BJ (cell line): Measurements from ENCODE around the gene LDB2. TPM values are rescaled to one million over a fixed set of nuclear protein-coding genes. Genes with fewer than 3 reads are reported as not detected.

Source experiments
- CTCF ChIA-PET: fragments of 350-600 bp; formaldehyde crosslinking; extraction: SDS; loops from one replicate; lab custom pipeline; 2021; ENCODE audit warnings: antibody characterized with exemption, inconsistent platforms; lab: Yijun Ruan, JAX
- POLR2A ChIA-PET: fragments of 300-600 bp; sonication (Branson Sonifier 250); formaldehyde crosslinking; extraction: SDS; loops from one replicate; lab custom pipeline; 2021; ENCODE audit warnings: antibody characterized with exemption; lab: Charles Lee
- DNase-seq: peaks from one replicate; pipeline ENCODE4 v3.0.0-alpha.2; 2011; ENCODE audit warnings: low read depth
- H3K27me3 ChIP-seq: 2 replicates; pipeline ENCODE4 v1.6.0; 2011; ENCODE audit warnings: low read length; ENCODE audit not compliant: control insufficient read depth, insufficient read depth
- H3K36me3 ChIP-seq: 2 replicates; pipeline ENCODE4 v1.5.1; 2011; ENCODE audit warnings: low read length; ENCODE audit not compliant: control insufficient read depth, insufficient read depth
- H3K4me3 ChIP-seq: 2 replicates; pipeline ENCODE4 v1.5.1; 2011; ENCODE audit warnings: low read depth, mild to moderate bottlenecking, control low read depth, low read length
- CTCF ChIP-seq: IDR thresholded peaks from 2 replicates; pipeline ENCODE4 v1.5.1; 2011; ENCODE audit warnings: low read depth, mild to moderate bottlenecking, control low read depth, inconsistent platforms, low read length, moderate library complexity; ENCODE audit not compliant: insufficient read depth
- polyA plus RNA-seq: library from polyadenylated mRNA; depleted of rRNA; stranded (reverse); fragments of >200 nt; gene quantifications from 2 replicates; pipeline ENCODE4 v1.2.3, GENCODE V29; 2011

LDB2 gene
- polyA plus RNA-seq, 1 experiment: 79.7 TPM

GRCh38 chr4:16729336-16729735 is 169.1 kb downstream of the LDB2 start:
- Histone ChIP-seq H3K27me3 (no peaks in the 10 kb centered on the region), H3K36me3 (no peaks in the 10 kb centered on the region), H3K4me3 (no peak overlapping the region)
- TF ChIP-seq CTCF: no peak
- no peak for DNase-seq
- POLR2A ChIA-PET: interaction anchor here (0.6 kb wide), 1 partner anchor 1131 kb away, joined by 4 read pairs; no protein-coding TSS in a partner anchor
- CTCF ChIA-PET: interaction anchor here (1.1 to 1.2 kb wide), 2 partner anchors 17 to 21 kb away, joined by 3 read pairs; no protein-coding TSS in a partner anchor

GRCh38 chr4:16728849-16729248 is 169.6 kb downstream of the LDB2 start:
- ChIA-PET CTCF (interaction anchor here (1.1 to 1.2 kb wide), 2 partner anchors 16 to 21 kb away, joined by 3 read pairs; no protein-coding TSS in a partner anchor), POLR2A (no interaction called here)
- no peaks in the 10 kb centered on the region for H3K36me3 ChIP-seq

GRCh38 chr4:16728111-16728510 is 170.3 kb downstream of the LDB2 start:
- TF ChIP-seq CTCF: no peak
- Histone ChIP-seq H3K36me3 (no peaks in the 10 kb centered on the region), H3K4me3 (no peak overlapping the region), H3K27me3 (no peaks in the 10 kb centered on the region)
- CTCF ChIA-PET: interaction anchor here (1.1 to 1.2 kb wide), 2 partner anchors 16 to 20 kb away, joined by 3 read pairs; no protein-coding TSS in a partner anchor
- POLR2A ChIA-PET: no interaction called here
- no peak for DNase-seq

More at GRCh38 chr4:16728849-16729248, 169.6 kb downstream of the LDB2 start:
- Histone ChIP-seq H3K4me3 (no peak overlapping the region), H3K27me3 (no peaks in the 10 kb centered on the region)
- TF ChIP-seq CTCF: no peak
- no peak for DNase-seq

- Histone ChIP-seq H3K4me3 (no peak overlapping the region), H3K27me3 (no peaks in the 10 kb centered on the region), H3K36me3 (no peaks in the 10 kb centered on the region)
- CTCF ChIA-PET: no interaction called here
- no peak for DNase-seq
- no peak for TF ChIP-seq CTCF
- POLR2A ChIA-PET: no interaction called here
These were observed 171.2 kb downstream of the LDB2 start for GRCh38 chr4:16727218-16727617.

GRCh38 chr4:16726368-16727050 is 171.9 kb downstream of the LDB2 start:
- DNase-seq: no peak
- no peak for TF ChIP-seq CTCF
- Histone ChIP-seq H3K4me3 (no peak overlapping the region), H3K36me3 (no peaks in the 10 kb centered on the region), H3K27me3 (no peaks in the 10 kb centered on the region)
- POLR2A ChIA-PET: no interaction called here
- CTCF ChIA-PET: no interaction called here
